AG04450 (cell line): ENCODE measurements around the gene TICAM2. TPM values are rescaled to one million over a fixed set of nuclear protein-coding genes. Genes with fewer than 3 reads are reported as not detected.

Source experiments
- CTCF ChIA-PET: fragments of 300-600, 350-600 bp; formaldehyde crosslinking; extraction: SDS; loops from one replicate; lab custom pipeline; 2022; ENCODE audit warnings: antibody characterized with exemption, inconsistent platforms; lab: Charles Lee
- POLR2A ChIA-PET: fragments of 350-600 bp; formaldehyde crosslinking; extraction: SDS; loops from one replicate; lab custom pipeline; 2021; ENCODE audit warnings: antibody characterized with exemption, inconsistent platforms; lab: Yijun Ruan, JAX
- DNase-seq: peaks from one replicate; pipeline ENCODE4 v3.0.0-alpha.2; 2011; ENCODE audit warnings: low read depth, low spot score
- H3K27ac ChIP-seq: one replicate; pipeline ENCODE4 v1.5.1; 2012; ENCODE audit warnings: low read depth, low read length, control low read depth
- H3K27me3 ChIP-seq: one replicate; pipeline ENCODE4 v1.6.0; 2012; ENCODE audit warnings: low read length; ENCODE audit not compliant: control insufficient read depth, insufficient read depth
- H3K4me3 ChIP-seq: 2 replicates; pipeline ENCODE4 v1.5.1; 2011; ENCODE audit warnings: mild to moderate bottlenecking, low read depth, low read length, control low read depth
- H3K9me3 ChIP-seq: 2 replicates; pipeline ENCODE4 v1.5.1; 2012; ENCODE audit warnings: low read length; ENCODE audit not compliant: control insufficient read depth, insufficient read depth
- CTCF ChIP-seq: IDR thresholded peaks from 2 replicates; pipeline ENCODE4 v1.5.1; 2011; ENCODE audit warnings: low read depth, low read length, control low read depth, inconsistent platforms
- polyA plus RNA-seq: library from polyadenylated mRNA; depleted of rRNA; stranded (reverse); fragments of >200 nt; gene quantifications from 2 replicates; pipeline ENCODE4 v1.2.3, GENCODE V29; 2011

Gene TICAM2
- polyA plus RNA-seq, 1 experiment = 4.3 TPM

GRCh38 chr5:115579216-115579615 lies 23.1 kb downstream of the TICAM2 start:
- H3K27me3 ChIP-seq = no peaks in the 10 kb centered on the region
- TF ChIP-seq CTCF = no peak
- no peak overlapping the region for H3K4me3 ChIP-seq
- no peak for DNase-seq
- H3K27ac ChIP-seq = no peak overlapping the region
- H3K9me3 ChIP-seq = no peaks in the 10 kb centered on the region
- ChIA-PET POLR2A (no interaction called here), CTCF (no interaction called here)

GRCh38 chr5:115578657-115579056 lies 23.6 kb downstream of the TICAM2 start:
- H3K27ac ChIP-seq = no peak overlapping the region
- H3K4me3 ChIP-seq = no peak overlapping the region
- H3K27me3 ChIP-seq = no peaks in the 10 kb centered on the region
- ChIA-PET POLR2A (no interaction called here), CTCF (no interaction called here)
- TF ChIP-seq CTCF = no peak
- H3K9me3 ChIP-seq = no peaks in the 10 kb centered on the region
- DNase-seq = no peak

GRCh38 chr5:115577741-115578140 lies 24.5 kb downstream of the TICAM2 start:
- ChIA-PET CTCF (interaction anchor here (1.0 kb wide), 2 partner anchors 268 to 269 kb away, joined by 3 to 4 read pairs; no protein-coding TSS in a partner anchor), POLR2A (no interaction called here)
- H3K9me3 ChIP-seq = no peaks in the 10 kb centered on the region
- no peak for DNase-seq
- H3K27me3 ChIP-seq = no peaks in the 10 kb centered on the region
- no peak for TF ChIP-seq CTCF
- H3K27ac ChIP-seq = no peak overlapping the region
- no peak overlapping the region for H3K4me3 ChIP-seq

- DNase-seq = no peak
- H3K27ac ChIP-seq = no peak overlapping the region
- no peak overlapping the region for H3K4me3 ChIP-seq
- no peak for TF ChIP-seq CTCF
- POLR2A ChIA-PET = no interaction called here
- H3K9me3 ChIP-seq = no peaks in the 10 kb centered on the region
- H3K27me3 ChIP-seq = no peaks in the 10 kb centered on the region
- CTCF ChIA-PET = interaction anchor here (1.0 kb wide), 2 partner anchors 267 to 268 kb away, joined by 3 to 4 read pairs; no protein-coding TSS in a partner anchor
Measured at GRCh38 chr5:115577329-115577728, 24.9 kb downstream of the TICAM2 start.

GRCh38 chr5:115575167-115576070 lies 26.9 kb downstream of the TICAM2 start:
- Histone ChIP-seq H3K27ac (no peak overlapping the region), H3K9me3 (no peaks in the 10 kb centered on the region), H3K4me3 (no peak overlapping the region), H3K27me3 (no peaks in the 10 kb centered on the region)
- POLR2A ChIA-PET = interaction anchor here (0.6 to 1.4 kb wide), 3 partner anchors 32 to 47 kb away, joined by 4 to 6 read pairs (median 5); no protein-coding TSS in a partner anchor
- peak; percentile 42 for DNase-seq
- CTCF ChIA-PET = interaction anchor here (0.6 to 3.4 kb wide), 13 partner anchors 17 to 478 kb away, joined by 3 to 87 read pairs (median 3); no protein-coding TSS in a partner anchor
- no peak for TF ChIP-seq CTCF
